ENCODE measurements around the gene TRERF1.

The TRERF1 gene, protein sequence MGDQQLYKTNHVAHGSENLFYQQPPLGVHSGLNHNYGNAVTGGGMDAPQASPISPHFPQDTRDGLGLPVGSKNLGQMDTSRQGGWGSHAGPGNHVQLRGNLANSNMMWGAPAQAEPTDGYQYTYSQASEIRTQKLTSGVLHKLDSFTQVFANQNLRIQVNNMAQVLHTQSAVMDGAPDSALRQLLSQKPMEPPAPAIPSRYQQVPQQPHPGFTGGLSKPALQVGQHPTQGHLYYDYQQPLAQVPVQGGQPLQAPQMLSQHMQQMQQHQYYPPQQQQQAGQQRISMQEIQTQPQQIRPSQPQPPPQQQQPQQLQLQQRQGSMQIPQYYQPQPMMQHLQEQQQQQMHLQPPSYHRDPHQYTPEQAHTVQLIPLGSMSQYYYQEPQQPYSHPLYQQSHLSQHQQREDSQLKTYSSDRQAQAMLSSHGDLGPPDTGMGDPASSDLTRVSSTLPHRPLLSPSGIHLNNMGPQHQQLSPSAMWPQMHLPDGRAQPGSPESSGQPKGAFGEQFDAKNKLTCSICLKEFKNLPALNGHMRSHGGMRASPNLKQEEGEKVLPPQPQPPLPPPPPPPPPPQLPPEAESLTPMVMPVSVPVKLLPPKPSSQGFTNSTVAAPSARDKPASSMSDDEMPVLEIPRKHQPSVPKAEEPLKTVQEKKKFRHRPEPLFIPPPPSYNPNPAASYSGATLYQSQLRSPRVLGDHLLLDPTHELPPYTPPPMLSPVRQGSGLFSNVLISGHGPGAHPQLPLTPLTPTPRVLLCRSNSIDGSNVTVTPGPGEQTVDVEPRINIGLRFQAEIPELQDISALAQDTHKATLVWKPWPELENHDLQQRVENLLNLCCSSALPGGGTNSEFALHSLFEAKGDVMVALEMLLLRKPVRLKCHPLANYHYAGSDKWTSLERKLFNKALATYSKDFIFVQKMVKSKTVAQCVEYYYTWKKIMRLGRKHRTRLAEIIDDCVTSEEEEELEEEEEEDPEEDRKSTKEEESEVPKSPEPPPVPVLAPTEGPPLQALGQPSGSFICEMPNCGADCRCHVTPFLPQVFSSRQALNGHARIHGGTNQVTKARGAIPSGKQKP (N-terminal part only)

DNA sequence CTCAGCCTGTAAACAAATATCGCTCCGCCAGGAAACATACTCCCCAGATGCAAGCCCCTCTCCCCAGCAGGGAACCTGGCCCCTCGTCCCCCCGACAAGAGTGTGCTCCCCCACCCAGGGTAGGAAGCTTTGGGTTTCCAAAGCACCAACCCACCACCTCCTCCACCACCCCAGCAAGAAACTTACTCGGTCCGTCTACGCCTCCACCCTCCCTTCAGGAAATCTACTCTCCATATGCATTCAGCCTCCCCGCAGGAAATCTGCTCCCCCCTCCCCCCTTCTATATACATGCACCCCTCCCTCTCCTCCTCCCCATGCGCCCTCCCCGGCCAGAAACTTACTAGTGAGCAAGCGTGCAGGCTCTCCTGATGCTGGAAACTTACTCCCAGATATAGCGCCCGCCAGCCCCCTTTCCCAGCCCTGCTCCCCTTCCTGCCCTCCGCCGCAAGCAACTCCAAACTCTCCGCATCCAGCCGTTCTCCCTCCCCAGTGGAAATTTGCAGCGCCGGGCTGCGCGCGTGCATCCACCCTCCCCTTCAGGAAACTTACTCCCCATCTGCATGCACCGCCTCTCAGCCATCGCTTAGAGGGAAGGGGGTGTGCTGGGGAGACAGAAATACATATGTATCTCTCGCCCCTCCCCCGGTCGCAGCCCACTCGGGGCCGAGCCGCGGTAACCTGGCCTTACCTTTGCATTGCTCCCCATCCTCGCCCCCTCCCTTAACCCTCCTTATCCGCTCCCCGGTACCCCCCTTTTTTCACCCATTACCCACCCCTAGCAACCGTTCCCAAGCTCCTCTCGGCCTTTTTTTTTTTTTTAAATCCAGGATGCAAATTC lies at the start of gene TRERF1:
TRERF1 (minus strand) TSS at position 594 of the 838 bp plus-strand sequence. CDS start 182,336 bp downstream, outside the sequence.
- peak within 1 kb of the TSS; percentile 78 for H3K4me3 ChIP-seq (ENCODE audit: low read depth, low read length)
- TF ChIP-seq, protein P1, sequence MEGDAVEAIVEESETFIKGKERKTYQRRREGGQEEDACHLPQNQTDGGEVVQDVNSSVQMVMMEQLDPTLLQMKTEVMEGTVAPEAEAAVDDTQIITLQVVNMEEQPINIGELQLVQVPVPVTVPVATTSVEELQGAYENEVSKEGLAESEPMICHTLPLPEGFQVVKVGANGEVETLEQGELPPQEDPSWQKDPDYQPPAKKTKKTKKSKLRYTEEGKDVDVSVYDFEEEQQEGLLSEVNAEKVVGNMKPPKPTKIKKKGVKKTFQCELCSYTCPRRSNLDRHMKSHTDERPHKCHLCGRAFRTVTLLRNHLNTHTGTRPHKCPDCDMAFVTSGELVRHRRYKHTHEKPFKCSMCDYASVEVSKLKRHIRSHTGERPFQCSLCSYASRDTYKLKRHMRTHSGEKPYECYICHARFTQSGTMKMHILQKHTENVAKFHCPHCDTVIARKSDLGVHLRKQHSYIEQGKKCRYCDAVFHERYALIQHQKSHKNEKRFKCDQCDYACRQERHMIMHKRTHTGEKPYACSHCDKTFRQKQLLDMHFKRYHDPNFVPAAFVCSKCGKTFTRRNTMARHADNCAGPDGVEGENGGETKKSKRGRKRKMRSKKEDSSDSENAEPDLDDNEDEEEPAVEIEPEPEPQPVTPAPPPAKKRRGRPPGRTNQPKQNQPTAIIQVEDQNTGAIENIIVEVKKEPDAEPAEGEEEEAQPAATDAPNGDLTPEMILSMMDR (conservative IDR thresholded peaks at IDR 0.05; ENCODE audit: low read depth, low read length), result no peak
- DNase-seq (ENCODE audit: low read depth), result peak; percentile 76

DNA sequence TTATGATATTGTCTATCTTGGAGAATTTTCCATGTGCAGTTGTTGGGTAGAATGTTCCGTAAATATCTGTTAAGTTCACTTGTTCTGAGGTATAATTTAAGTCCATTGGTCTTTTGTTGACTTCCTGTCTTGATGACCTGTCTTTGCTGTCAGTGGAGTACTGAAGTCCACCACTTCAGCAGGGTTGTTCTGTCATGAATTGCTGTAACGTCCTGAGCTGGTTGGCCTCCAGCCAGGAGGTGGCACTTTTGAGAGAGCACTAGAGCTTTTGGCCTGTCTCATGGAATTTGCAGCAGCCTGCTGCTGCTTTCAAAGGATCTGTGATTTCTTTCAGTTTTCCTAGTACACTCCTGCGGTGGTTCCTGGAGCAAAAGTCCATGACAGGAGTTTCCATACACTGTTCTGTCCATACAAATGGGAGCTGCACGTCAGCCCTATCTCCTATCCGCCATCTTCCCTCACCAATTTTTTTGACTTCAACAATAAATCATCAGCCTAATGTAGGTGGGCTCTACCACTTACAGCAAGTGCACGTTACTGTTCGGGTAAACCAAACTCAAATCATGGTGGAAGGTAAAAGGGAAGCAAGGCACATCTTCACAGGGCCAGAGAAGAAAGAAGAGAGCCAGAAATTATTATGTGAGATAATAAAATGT lies 46.9 kb upstream of the TRERF1 start:
- H3K4me3 ChIP-seq (ENCODE audit: low read depth, low read length), result no peak overlapping the region
- TF ChIP-seq, protein P1 (conservative IDR thresholded peaks at IDR 0.05; ENCODE audit: low read depth, low read length), result no peak
- DNase-seq (ENCODE audit: low read depth), result no peak

DNA sequence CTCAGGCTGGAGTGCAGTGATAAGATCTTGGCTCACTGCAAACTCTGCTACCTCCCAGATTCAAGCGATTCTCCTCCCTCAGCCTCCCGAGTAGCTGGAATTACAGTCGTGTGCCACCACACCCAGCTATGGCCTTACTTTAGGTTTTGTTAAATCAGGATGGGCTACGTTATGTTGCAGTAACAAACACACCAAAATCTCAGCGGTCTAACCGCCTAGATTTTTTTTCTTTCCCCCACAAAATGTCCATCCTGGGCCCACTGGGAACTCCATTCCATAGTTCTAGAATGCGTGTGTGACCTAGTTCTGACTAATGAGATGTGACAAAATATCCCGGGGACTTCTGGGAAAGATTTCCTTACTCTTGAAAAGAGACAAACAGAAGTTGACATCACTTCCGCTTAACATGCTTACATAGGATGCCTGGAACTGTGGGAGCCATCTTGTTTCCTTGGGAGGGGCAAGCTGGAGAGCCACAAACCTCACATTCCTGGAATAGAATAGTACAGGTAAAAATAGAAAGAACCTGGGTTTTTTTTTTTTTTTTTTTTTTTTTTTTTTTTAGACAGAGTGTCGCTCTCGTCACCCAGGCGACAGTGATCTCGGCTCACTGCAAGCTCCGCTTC lies 42.3 kb upstream of the TRERF1 start:
- TF ChIP-seq, protein P1 (conservative IDR thresholded peaks at IDR 0.05; ENCODE audit: low read depth, low read length), result no peak
- DNase-seq (ENCODE audit: low read depth), result no peak
- H3K4me3 ChIP-seq (ENCODE audit: low read depth, low read length), result no peak overlapping the region

DNA sequence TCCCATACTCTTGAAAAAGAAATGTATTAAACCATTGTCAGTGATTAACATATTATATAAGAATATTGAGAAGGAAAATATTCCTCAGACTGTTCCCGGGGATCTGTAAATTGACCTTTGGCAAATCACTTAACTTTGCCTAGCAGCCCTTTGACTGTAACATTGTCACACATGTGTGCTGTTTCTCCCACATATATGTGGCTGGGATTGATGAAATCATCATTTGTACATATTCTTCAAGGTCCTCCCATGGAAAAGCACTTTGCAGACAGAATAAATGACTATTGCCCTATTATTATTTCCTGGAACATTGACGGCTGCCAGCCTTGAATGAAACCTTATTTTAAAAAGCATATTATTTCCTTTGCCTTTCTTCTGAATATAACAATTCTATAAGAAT lies 36.4 kb upstream of the TRERF1 start:
- DNase-seq (ENCODE audit: low read depth), result no peak
- TF ChIP-seq, protein P1 (conservative IDR thresholded peaks at IDR 0.05; ENCODE audit: low read depth, low read length), result no peak
- H3K4me3 ChIP-seq (ENCODE audit: low read depth, low read length), result no peak overlapping the region

DNA sequence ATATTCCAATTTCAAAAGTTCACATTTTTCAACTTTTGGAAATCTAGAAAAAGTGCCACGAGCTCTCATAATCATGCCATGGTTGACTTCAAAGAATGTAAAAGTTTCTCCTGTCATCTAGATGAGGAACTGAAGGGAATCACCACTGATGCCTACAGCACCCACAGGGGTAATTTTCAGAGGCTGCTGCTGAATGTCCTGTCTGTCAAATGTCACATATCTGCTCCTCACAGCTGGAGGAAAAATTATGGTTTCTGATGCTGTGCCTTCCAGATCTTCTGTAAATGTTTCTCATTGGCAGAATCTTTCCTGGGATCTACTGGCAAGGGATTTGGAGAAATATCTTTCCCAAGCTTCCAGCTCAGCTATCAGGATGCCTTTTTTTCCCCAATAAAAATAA lies 32.5 kb upstream of the TRERF1 start:
- no peak overlapping the region for H3K4me3 ChIP-seq (ENCODE audit: low read depth, low read length)
- TF ChIP-seq, protein P1 (conservative IDR thresholded peaks at IDR 0.05; ENCODE audit: low read depth, low read length), result no peak
- DNase-seq (ENCODE audit: low read depth), result no peak

Measured in choroid plexus epithelial cell (primary cell).